HCT116 (cell line): ENCODE data around the gene DOCK9. TPM values are rescaled to one million over a fixed set of nuclear protein-coding genes. Genes with fewer than 3 reads are reported as not detected.

Source experiments
- ATAC-seq: fragments of 200-7000 bp; cut with Tn5 transposase; 2 replicates; pipeline ENCODE4 v1.9.1; 2020; ENCODE audit warnings: mild to moderate bottlenecking, moderate library complexity
- BruUV-seq: library from RNA; stranded (reverse); fragments of 400-500 nt; replicated peaks from 2 replicates; lab custom pipeline; 2021; lab: Mats Ljungman, UMichigan
- CTCF ChIA-PET: fragments of 300-600 bp; sonication (Branson Sonifier 250); formaldehyde crosslinking; loops from one replicate; lab custom pipeline; 2021; ENCODE audit warnings: antibody characterized with exemption; lab: Charles Lee
- POLR2A ChIA-PET: fragments of 300-600, 350-600 bp; sonication (Branson Sonifier 250); formaldehyde crosslinking; loops from one replicate; lab custom pipeline; 2021; ENCODE audit warnings: antibody characterized with exemption; lab: Charles Lee
- RAD21 ChIA-PET, 2 experiments: fragments of 300-600 bp; sonication (Branson Sonifier 250); formaldehyde crosslinking; loops; one replicate each; lab custom pipeline; 2023; ENCODE audit warnings: low total read pairs in 2 of 2; ENCODE audit not compliant: uncharacterized antibody in 2 of 2, unreplicated experiment in 2 of 2, low non-redundant PET in 1 of 2; lab: Charles Lee
- DNase-seq: peaks from one replicate; pipeline ENCODE4 v3.0.0-alpha.2; 2010; ENCODE audit warnings: low read depth, low spot score
- H2AFZ ChIP-seq: fragments of 200-600 bp; shearing (Covaris generic), sonication (generic); 2 replicates; pipeline ENCODE4 v1.6.1; 2017; ENCODE audit warnings: low read depth, mixed run types, mixed read lengths, antibody characterized with exemption, low read length; ENCODE audit not compliant: poor library complexity, severe bottlenecking
- H3K27ac ChIP-seq: 2 replicates; pipeline ENCODE4 v1.5.1; 2012; ENCODE audit warnings: low read depth, low read length
- H3K27me3 ChIP-seq: fragments of 200-600 bp; sonication (generic); 2 replicates; pipeline ENCODE4 v1.6.1; 2016; ENCODE audit warnings: mixed run types, low read length, mixed read lengths; ENCODE audit not compliant: insufficient read depth
- H3K36me3 ChIP-seq, 2 experiments: fragments of 200-500 bp in 1 of 2; fragments of 200-600 bp in 1 of 2; sonication (Bioruptor generic) in 1 of 2; sonication (generic) in 1 of 2; 2 replicates each; pipeline versions ENCODE4 v1.5.1 to v1.6.1; 2014 to 2016; ENCODE audit warnings: low read length in 2 of 2, inconsistent platforms in 1 of 2, mixed read lengths in 1 of 2, mixed run types in 1 of 2; ENCODE audit not compliant: insufficient read depth in 2 of 2, control insufficient read depth in 1 of 2
- H3K4me1 ChIP-seq, 2 experiments: fragments of 200-600 bp in 1 of 2; sonication (generic) in 1 of 2; 2 replicates each; pipeline versions ENCODE4 v1.5.1 to v1.6.1; 2012 to 2017; ENCODE audit warnings: low read length in 2 of 2, inconsistent platforms in 1 of 2, mild to moderate bottlenecking in 1 of 2, mixed read lengths in 1 of 2, mixed run types in 1 of 2, moderate library complexity in 1 of 2; ENCODE audit not compliant: insufficient read depth in 2 of 2, control insufficient read depth in 1 of 2
- H3K4me2 ChIP-seq: fragments of 200-600 bp; sonication (generic); 2 replicates; pipeline ENCODE4 v1.6.1; 2017; ENCODE audit warnings: mixed run types, low read length, mixed read lengths
- H3K4me3 ChIP-seq, 2 experiments: fragments of 200-600 bp in 1 of 2; sonication (generic) in 1 of 2; replicated peaks in 1 of 2; 2 replicates each; pipeline ENCODE4 v1.5.1; 2011 to 2016; ENCODE audit warnings: low read length in 2 of 2, control low read depth in 1 of 2, low read depth in 1 of 2, mild to moderate bottlenecking in 1 of 2, mixed read lengths in 1 of 2, mixed run types in 1 of 2
- H3K79me2 ChIP-seq: fragments of 200-600 bp; sonication (generic); 2 replicates; pipeline ENCODE4 v1.6.1; 2017; ENCODE audit warnings: mild to moderate bottlenecking, mixed run types, low read length, moderate library complexity, mixed read lengths; ENCODE audit not compliant: insufficient read depth
- H3K9ac ChIP-seq: fragments of 200-600 bp; sonication (generic); 2 replicates; pipeline ENCODE4 v1.6.1; 2016; ENCODE audit warnings: low read length, mixed read lengths
- H3K9me2 ChIP-seq: fragments of 200-600 bp; sonication (generic), shearing (Covaris generic); 2 replicates; pipeline ENCODE4 v1.6.1; 2017; ENCODE audit warnings: mixed run types, mild to moderate bottlenecking, moderate library complexity; ENCODE audit not compliant: insufficient read depth
- H3K9me3 ChIP-seq, 2 experiments: fragments of 200-500 bp in 1 of 2; fragments of 200-600 bp in 1 of 2; sonication (Bioruptor generic) in 1 of 2; sonication (generic) in 1 of 2; 2 replicates each; pipeline ENCODE4 v1.6.1; 2014 to 2017; ENCODE audit warnings: low read length in 2 of 2, mixed read lengths in 2 of 2, inconsistent platforms in 1 of 2, low read depth in 1 of 2, mild to moderate bottlenecking in 1 of 2, mixed run types in 1 of 2, moderate library complexity in 1 of 2; ENCODE audit not compliant: control insufficient read depth in 1 of 2, insufficient read depth in 1 of 2
- H4K20me1 ChIP-seq: fragments of 200-600 bp; sonication (generic), shearing (Covaris generic); 2 replicates; pipeline ENCODE4 v1.6.1; 2017; ENCODE audit warnings: mixed run types, mild to moderate bottlenecking, moderate library complexity; ENCODE audit not compliant: insufficient read depth
- CBX3 ChIP-seq: IDR thresholded peaks from 2 replicates; pipeline ENCODE4 v1.6.1; 2012; ENCODE audit warnings: low read depth
- CEBPB ChIP-seq: IDR thresholded peaks from 2 replicates; pipeline ENCODE4 v1.6.1; 2012; ENCODE audit warnings: low read depth
- ELF1 ChIP-seq: IDR thresholded peaks from 2 replicates; pipeline ENCODE4 v1.6.1; 2012; ENCODE audit warnings: low read depth, borderline replicate concordance
- FOSL1 ChIP-seq: IDR thresholded peaks from 2 replicates; pipeline ENCODE4 v1.6.1; 2012; ENCODE audit warnings: low read depth
- JUND ChIP-seq: IDR thresholded peaks from 2 replicates; pipeline ENCODE4 v1.6.1; 2012
- POLR2AphosphoS5 ChIP-seq: IDR thresholded peaks from 2 replicates; pipeline ENCODE4 v1.6.1; 2011; ENCODE audit warnings: mild to moderate bottlenecking, low read depth, low read length, moderate library complexity
- REST ChIP-seq: IDR thresholded peaks from 2 replicates; pipeline ENCODE4 v1.6.1; 2012; ENCODE audit warnings: low read depth
- SIN3A ChIP-seq: IDR thresholded peaks from 2 replicates; pipeline ENCODE4 v1.6.1; 2012; ENCODE audit warnings: low read depth
- SP1 ChIP-seq: IDR thresholded peaks from 2 replicates; pipeline ENCODE4 v1.6.1; 2012; ENCODE audit warnings: low read depth
- intact Hi-C: fragments of 100-400 bp; cut with micrococcal nuclease; formaldehyde crosslinking; loops from 2 replicates; pipeline ENCODE4 v1.10.0; 2022
- total RNA-seq: library from RNA; stranded (reverse); gene quantifications from one replicate; pipeline ENCODE4 v1.2.1, GENCODE V29; 2021; ENCODE audit not compliant: unreplicated experiment
- TF ChIP-seq, protein P1 (sequence below): IDR thresholded peaks from 2 replicates; pipeline ENCODE4 v1.6.1; 2011; ENCODE audit warnings: mild to moderate bottlenecking, low read length, moderate library complexity; ENCODE audit not compliant: insufficient replicate concordance; ENCODE audit errors: extremely low read depth

DOCK9 gene
- total RNA-seq, 1 experiment from 2014 or later: 58.8 TPM

DNA sequence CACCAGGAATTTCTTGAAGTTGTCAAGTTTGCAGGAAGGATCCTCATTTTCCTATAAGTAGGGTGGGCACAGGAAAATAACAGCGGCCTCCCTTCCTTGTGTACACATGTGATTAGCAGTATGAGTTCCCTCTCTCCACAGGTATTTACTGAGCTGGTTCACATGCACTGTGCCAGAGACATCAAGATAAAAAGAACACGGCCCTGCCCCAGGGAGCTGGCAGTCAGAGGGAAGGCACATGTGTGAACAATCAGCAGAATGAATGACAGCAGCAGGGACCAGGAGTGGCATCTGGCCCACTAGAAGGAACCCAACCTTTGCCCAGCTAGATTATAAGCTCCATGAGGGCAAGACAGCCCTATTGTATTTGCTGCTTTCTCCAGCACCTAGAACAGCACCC lies 13.9 kb downstream of the DOCK9 start:
- no peaks in the 10 kb centered on the region for H4K20me1 ChIP-seq
- H3K9me3 ChIP-seq: no peaks in the 10 kb centered on the region
- no peak overlapping the region for H3K4me2 ChIP-seq
- no peak overlapping the region for H3K4me3 ChIP-seq
- H3K79me2 ChIP-seq: no peaks in the 10 kb centered on the region; the same call in 1 of the 2 replicates
- H3K4me1 ChIP-seq: peaks cover 0 to 5% of the 10 kb centered on the region in 2 experiments; a peak in 1 of 4 replicates
- no peaks in the 10 kb centered on the region for H3K27me3 ChIP-seq
- ATAC-seq: no peak
- no peak for DNase-seq
- H3K36me3 ChIP-seq: no peaks in the 10 kb centered on the region
- no peak for TF ChIP-seq ELF1
- TF ChIP-seq REST: no peak
- TF ChIP-seq JUND: no peak
- TF ChIP-seq, protein P1, sequence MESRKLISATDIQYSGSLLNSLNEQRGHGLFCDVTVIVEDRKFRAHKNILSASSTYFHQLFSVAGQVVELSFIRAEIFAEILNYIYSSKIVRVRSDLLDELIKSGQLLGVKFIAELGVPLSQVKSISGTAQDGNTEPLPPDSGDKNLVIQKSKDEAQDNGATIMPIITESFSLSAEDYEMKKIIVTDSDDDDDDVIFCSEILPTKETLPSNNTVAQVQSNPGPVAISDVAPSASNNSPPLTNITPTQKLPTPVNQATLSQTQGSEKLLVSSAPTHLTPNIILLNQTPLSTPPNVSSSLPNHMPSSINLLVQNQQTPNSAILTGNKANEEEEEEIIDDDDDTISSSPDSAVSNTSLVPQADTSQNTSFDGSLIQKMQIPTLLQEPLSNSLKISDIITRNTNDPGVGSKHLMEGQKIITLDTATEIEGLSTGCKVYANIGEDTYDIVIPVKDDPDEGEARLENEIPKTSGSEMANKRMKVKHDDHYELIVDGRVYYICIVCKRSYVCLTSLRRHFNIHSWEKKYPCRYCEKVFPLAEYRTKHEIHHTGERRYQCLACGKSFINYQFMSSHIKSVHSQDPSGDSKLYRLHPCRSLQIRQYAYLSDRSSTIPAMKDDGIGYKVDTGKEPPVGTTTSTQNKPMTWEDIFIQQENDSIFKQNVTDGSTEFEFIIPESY: no peak
- TF ChIP-seq SP1: no peak
- no peak for TF ChIP-seq CEBPB
- TF ChIP-seq FOSL1: no peak
- no peak for TF ChIP-seq SIN3A
- no peak for TF ChIP-seq POLR2AphosphoS5
- TF ChIP-seq CBX3: no peak
- CTCF ChIA-PET: no interaction called here
- H3K9me2 ChIP-seq: no peaks in the 10 kb centered on the region
- no peak overlapping the region for H3K27ac ChIP-seq
- H3K9ac ChIP-seq: no peak overlapping the region
- RAD21 ChIA-PET: no interaction called here
- intact Hi-C loops: no loop called here
- no TSS peak for BruUV-seq
- POLR2A ChIA-PET: no interaction called here
- H2AFZ ChIP-seq: no peak overlapping the region
